NCI-H460 (cell line): ENCODE measurements around the gene PLEKHG4. TPM values are rescaled to one million over a fixed set of nuclear protein-coding genes. Genes with fewer than 3 reads are reported as not detected.

Source experiments
- DNase-seq: peaks from one replicate; pipeline ENCODE4 v3.0.0-alpha.2; 2016; ENCODE audit warnings: low read depth; ENCODE audit errors: extremely low read depth
- total RNA-seq: library from RNA; depleted of rRNA; stranded (reverse); fragments of >200 nt; shearing (Covaris generic); gene quantifications from 2 replicates; pipeline ENCODE4 v1.2.3, GENCODE V29; 2014; rRNA removed

The PLEKHG4 gene
- total RNA-seq, 1 experiment from 2014 or later, result 9.1 TPM

- no peak for DNase-seq
Observed at GRCh38 chr16:67317853-67318252, 38.5 kb downstream of the PLEKHG4 start.

- DNase-seq, result no peak
Observed at GRCh38 chr16:67326115-67326471, 46.8 kb downstream of the PLEKHG4 start.

- DNase-seq, result no peak
Observed at GRCh38 chr16:67326472-67327309, 47.4 kb downstream of the PLEKHG4 start, which contains the start of the genes KCTD19 and LRRC36. TSS of gene KCTD19 (minus strand) at chr16:67326741. CDS start at chr16:67326707, 34 bp downstream. TSS of gene LRRC36 (plus strand) at chr16:67326815. CDS start at chr16:67326863, 48 bp downstream.

GRCh38 chr16:67327743-67328142 is 48.4 kb downstream of the PLEKHG4 start:
- DNase-seq, result no peak

GRCh38 chr16:67329901-67330300 is 50.6 kb downstream of the PLEKHG4 start:
- no peak for DNase-seq

- no peak for DNase-seq
Observed at GRCh38 chr16:67333315-67333714, 54.0 kb downstream of the PLEKHG4 start.

- no peak for DNase-seq
Observed at GRCh38 chr16:67336116-67336515, 56.8 kb downstream of the PLEKHG4 start.

- DNase-seq, result no peak
Observed at GRCh38 chr16:67336648-67337047, 57.3 kb downstream of the PLEKHG4 start.

Other genes starting within 250 kb of the PLEKHG4 start
- gene PHAF1, start 169.6 kb upstream of the PLEKHG4 start, total RNA-seq, result 35.0 and 36.8 TPM in 2 replicates
- gene B3GNT9, start 128.5 kb upstream of the PLEKHG4 start, total RNA-seq, result 14.2 and 15.6 TPM in 2 replicates
- gene TRADD, start 119.6 kb upstream of the PLEKHG4 start, total RNA-seq, result 19.5 and 20.0 TPM in 2 replicates
- 19.0 and 21.5 TPM in 2 replicates for gene FBXL8, start 119.6 kb upstream of the PLEKHG4 start, total RNA-seq
- 52.4 and 58.0 TPM in 2 replicates for gene HSF4, start 114.8 kb upstream of the PLEKHG4 start, total RNA-seq
- gene NOL3, start 109.0 kb upstream of the PLEKHG4 start, total RNA-seq, result 66.3 and 68.2 TPM in 2 replicates
- gene MATCAP1, start 95.6 kb upstream of the PLEKHG4 start, total RNA-seq, result 9.6 and 10.8 TPM in 2 replicates
- not detected in 2 replicates for gene EXOC3L1, start 89.4 kb upstream of the PLEKHG4 start, total RNA-seq
- 122 TPM in 2 replicates for gene E2F4, start 87.4 kb upstream of the PLEKHG4 start, total RNA-seq
- 1.1 and 1.5 TPM in 2 replicates for gene ELMO3, start 80.4 kb upstream of the PLEKHG4 start, total RNA-seq
- 37.7 and 46.9 TPM in 2 replicates for gene TMEM208, start 52.4 kb upstream of the PLEKHG4 start, total RNA-seq
- gene FHOD1, start 32.1 kb upstream of the PLEKHG4 start, total RNA-seq, result 22.6 and 30.4 TPM in 2 replicates
- gene SLC9A5, start 30.6 kb upstream of the PLEKHG4 start, total RNA-seq, result 0.78 and 0.94 TPM in 2 replicates
- gene KCTD19, start 47.2 kb downstream of the PLEKHG4 start, total RNA-seq, result not detected in 2 replicates
- gene LRRC36, start 47.3 kb downstream of the PLEKHG4 start, total RNA-seq, result not detected in 2 replicates
- 0.84 TPM in 1 of 2 replicates, not detected in the other for gene TPPP3, start 114.0 kb downstream of the PLEKHG4 start, total RNA-seq
- 9.9 and 12.6 TPM in 2 replicates for gene ZDHHC1, start 136.9 kb downstream of the PLEKHG4 start, total RNA-seq
- gene HSD11B2, start 151.6 kb downstream of the PLEKHG4 start, total RNA-seq, result 0.17 and 1.2 TPM in 2 replicates
- gene ATP6V0D1, start 201.6 kb downstream of the PLEKHG4 start, total RNA-seq, result 66.7 and 69.8 TPM in 2 replicates
- gene AGRP, start 204.0 kb downstream of the PLEKHG4 start, total RNA-seq, result not detected in 2 replicates
- gene RIPOR1, start 249.3 kb downstream of the PLEKHG4 start, total RNA-seq, result 21.9 and 24.1 TPM in 2 replicates